C4-2B (cell line): ENCODE data around the gene DHRS12.

ENCODE experiments used
- ZFX ChIP-seq: fragments of 450-650 bp; IDR thresholded peaks from 2 replicates; pipeline ENCODE4 v1.6.1; 2017
- TF ChIP-seq, protein P1 (sequence below): fragments of 450-650 bp; conservative IDR thresholded peaks from 2 replicates; pipeline ENCODE4 v1.5.1; 2017; ENCODE audit warnings: mild to moderate bottlenecking

DNA sequence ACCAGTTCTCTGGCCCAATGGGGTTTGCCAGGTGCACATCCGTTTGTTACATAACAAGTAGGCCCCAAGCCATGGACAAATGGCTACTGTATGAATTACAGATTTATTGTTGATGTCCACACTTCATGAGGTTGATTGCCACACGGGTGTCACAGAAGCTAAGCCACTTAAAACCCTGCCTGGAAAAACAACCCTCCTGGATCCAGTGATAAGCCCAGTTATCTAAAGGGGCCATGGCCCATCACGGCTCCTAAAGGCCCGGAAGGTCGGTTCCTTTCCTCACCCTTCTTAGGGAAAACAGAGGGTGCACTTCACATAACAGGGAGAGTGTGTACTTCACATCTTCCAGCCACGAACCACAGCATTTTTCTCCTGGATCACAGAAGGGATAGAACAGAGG is 37.0 kb upstream of the DHRS12 start:
- TF ChIP-seq, protein P1, sequence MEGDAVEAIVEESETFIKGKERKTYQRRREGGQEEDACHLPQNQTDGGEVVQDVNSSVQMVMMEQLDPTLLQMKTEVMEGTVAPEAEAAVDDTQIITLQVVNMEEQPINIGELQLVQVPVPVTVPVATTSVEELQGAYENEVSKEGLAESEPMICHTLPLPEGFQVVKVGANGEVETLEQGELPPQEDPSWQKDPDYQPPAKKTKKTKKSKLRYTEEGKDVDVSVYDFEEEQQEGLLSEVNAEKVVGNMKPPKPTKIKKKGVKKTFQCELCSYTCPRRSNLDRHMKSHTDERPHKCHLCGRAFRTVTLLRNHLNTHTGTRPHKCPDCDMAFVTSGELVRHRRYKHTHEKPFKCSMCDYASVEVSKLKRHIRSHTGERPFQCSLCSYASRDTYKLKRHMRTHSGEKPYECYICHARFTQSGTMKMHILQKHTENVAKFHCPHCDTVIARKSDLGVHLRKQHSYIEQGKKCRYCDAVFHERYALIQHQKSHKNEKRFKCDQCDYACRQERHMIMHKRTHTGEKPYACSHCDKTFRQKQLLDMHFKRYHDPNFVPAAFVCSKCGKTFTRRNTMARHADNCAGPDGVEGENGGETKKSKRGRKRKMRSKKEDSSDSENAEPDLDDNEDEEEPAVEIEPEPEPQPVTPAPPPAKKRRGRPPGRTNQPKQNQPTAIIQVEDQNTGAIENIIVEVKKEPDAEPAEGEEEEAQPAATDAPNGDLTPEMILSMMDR = no peak
- TF ChIP-seq ZFX = no peak
